ENCODE results near the gene ITGB6. TPM values are rescaled to one million over a fixed set of nuclear protein-coding genes. Genes with fewer than 3 reads are reported as not detected.

ITGB6 gene
- total and polyA plus RNA-seq, 2 of the 4 experiments (the other 2 are of a cell fraction) = under 0.01 TPM; not detected in 1

DNA sequence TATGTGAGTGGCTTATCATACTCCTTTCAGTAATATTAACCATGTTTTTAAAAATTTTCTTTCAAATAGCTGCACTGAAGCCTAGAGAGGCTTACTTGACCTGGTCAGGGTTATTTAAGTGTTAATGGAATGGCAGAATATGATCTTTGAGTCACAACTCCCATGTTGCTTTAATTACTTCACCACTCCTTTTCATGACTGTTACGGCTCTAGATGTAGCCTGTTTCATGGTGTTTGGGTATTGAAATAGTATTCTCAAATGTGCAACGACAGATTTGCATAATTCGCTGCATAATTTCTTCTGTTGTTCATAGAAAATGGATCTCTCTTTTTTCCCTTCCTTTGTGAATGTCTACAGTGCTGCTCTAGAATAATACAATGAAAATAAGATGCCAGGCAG lies 86.1 kb downstream of the ITGB6 start:
- Histone ChIP-seq H3K23ac (ENCODE audit: low read depth, low read length) (no peak overlapping the region), H3K9me1 (ENCODE audit: insufficient read depth, low read length) (no peaks in the 10 kb centered on the region), H4K5ac (ENCODE audit: low read depth, low read length) (no peak overlapping the region), H3K79me1 (ENCODE audit: low read depth in 1 of 2, low read length in 2 of 2) (no peaks in the 10 kb centered on the region), H3K27me3 (ENCODE audit: control insufficient read depth, insufficient read depth, low read length) (no peaks in the 10 kb centered on the region), H2BK20ac (ENCODE audit: low read depth, low read length) (no peak overlapping the region), H3K36me3 (ENCODE audit: control insufficient read depth, insufficient read depth, low read length) (no peaks in the 10 kb centered on the region), H3K18ac (ENCODE audit: low read depth, low read length) (no peak overlapping the region), H2BK5ac (ENCODE audit: low read depth, low read length, poor library complexity, severe bottlenecking) (no peak overlapping the region), H3K4me3 (ENCODE audit: insufficient read depth, low read depth, low read length) (no peak overlapping the region), H3K4me2 (ENCODE audit: low read depth, low read length) (no peak overlapping the region), H3K9me3 (ENCODE audit: control insufficient read depth, insufficient read depth, low read length) (no peaks in the 10 kb centered on the region), H3K56ac (ENCODE audit: extremely low read depth, insufficient read depth, low read length) (no peak overlapping the region), H2AFZ (replicated peaks; ENCODE audit: low read length, poor library complexity) (no peak overlapping the region), H3K4ac (ENCODE audit: low read depth, low read length) (no peak overlapping the region), H3K27ac (ENCODE audit: insufficient read depth, low read length) (no peak overlapping the region), H2BK15ac (ENCODE audit: low read depth, low read length) (no peak overlapping the region), H2AK5ac (ENCODE audit: low read depth, low read length) (no peak overlapping the region), H4K8ac (ENCODE audit: low read depth in 2 of 2, low read length in 2 of 2) (no peak overlapping the region), H4K20me1 (ENCODE audit: insufficient read depth, low read length) (no peaks in the 10 kb centered on the region), H4K91ac (ENCODE audit: insufficient read depth, low read depth, low read length) (no peak overlapping the region), H3K14ac (replicated peaks; ENCODE audit: low read depth, low read length) (no peak overlapping the region), H3K4me1 (ENCODE audit: control insufficient read depth, insufficient read depth, low read length) (no peaks in the 10 kb centered on the region), H3K9ac (ENCODE audit: low read depth, low read length) (no peak overlapping the region), H2AK9ac (replicated peaks; ENCODE audit: low read depth, low read length, poor library complexity) (no peak overlapping the region), H2BK120ac (ENCODE audit: low read depth, low read length) (no peak overlapping the region)
- no TSS peak for BruUV-seq (replicated peaks)
- in situ Hi-C loops (cut with MboI; ENCODE audit: low sequenced_read_pairs) (loop anchor here (5.0 kb wide), 1 partner anchor 138 kb away; no protein-coding TSS in a partner anchor), dilution Hi-C loops (cut with HindIII; ENCODE audit: low sequenced_read_pairs, unreplicated experiment) (no loop called here), intact Hi-C loops (cut with micrococcal nuclease) (loop anchor here (5.0 to 10.0 kb wide), 3 partner anchors 138 to 948 kb away; partner anchors contain the start of gene RBMS1)
- no peak for TF ChIP-seq BHLHE40 (IDR thresholded peaks at IDR 0.05; ENCODE audit: low read depth, low read length)
- TF ChIP-seq SMC3 (IDR thresholded peaks at IDR 0.05; ENCODE audit: low read depth, low read length) = no peak
- no peak for TF ChIP-seq RCOR1 (IDR thresholded peaks at IDR 0.05; ENCODE audit: insufficient replicate concordance, low read length)
- TF ChIP-seq CHD1 (IDR thresholded peaks at IDR 0.05; ENCODE audit: low read depth, low read length) = no peak
- ChIA-PET POLR2A (ENCODE audit: unreplicated experiment) (no interaction called here), CTCF (no interaction called here)
- DNase-seq = no peak
- ATAC-seq (ENCODE audit: low read depth) = no peak
- no CpG with 5 or more reads among the region's 3 CpGs for WGBS, 2 experiments (ENCODE audit: extremely low coverage in 2 of 2, insufficient read length in 1 of 2)
